GM23338 (cell line): ENCODE results near the gene RAD51B.

Source experiments
- CTCF ChIP-seq, 2 experiments: fragments of 200-600 bp in 1 of 2; sonication (generic) in 1 of 2; conservative IDR thresholded peaks; 2 replicates each; pipeline versions ENCODE4 v1.5.1 to v1.6.1; 2016 to 2017; ENCODE audit warnings: antibody characterized with exemption in 2 of 2, low read depth in 2 of 2, mild to moderate bottlenecking in 2 of 2, moderate library complexity in 1 of 2
- ETS1 ChIP-seq: IDR thresholded peaks from 2 replicates; pipeline ENCODE4 v1.6.1; 2016; ENCODE audit warnings: antibody characterized with exemption
- EZH2 ChIP-seq: fragments of 200-600 bp; sonication (generic); IDR thresholded peaks from one replicate; pipeline ENCODE4 v1.8.0; 2017; ENCODE audit warnings: antibody characterized with exemption, mild to moderate bottlenecking, low read depth; ENCODE audit not compliant: unreplicated experiment
- EZH2phosphoT487 ChIP-seq: fragments of 200-600 bp; sonication (generic); IDR thresholded peaks from one replicate; pipeline ENCODE4 v1.8.1; 2018; ENCODE audit warnings: antibody characterized with exemption; ENCODE audit not compliant: unreplicated experiment
- JUNB ChIP-seq: IDR thresholded peaks from one replicate; pipeline ENCODE4 v1.6.1; 2016; ENCODE audit warnings: antibody characterized with exemption; ENCODE audit not compliant: unreplicated experiment
- NANOG ChIP-seq: IDR thresholded peaks from 2 replicates; pipeline ENCODE4 v1.6.1; 2016; ENCODE audit warnings: antibody characterized with exemption, borderline replicate concordance
- POLR2AphosphoS5 ChIP-seq: IDR thresholded peaks from 2 replicates; pipeline ENCODE4 v1.6.1; 2016; ENCODE audit warnings: antibody characterized with exemption, low read depth
- REST ChIP-seq: IDR thresholded peaks from one replicate; pipeline ENCODE4 v1.6.1; 2018; ENCODE audit warnings: antibody characterized with exemption; ENCODE audit not compliant: unreplicated experiment
- STAT1 ChIP-seq: IDR thresholded peaks from one replicate; pipeline ENCODE4 v1.6.1; 2016; ENCODE audit warnings: antibody characterized with exemption; ENCODE audit not compliant: unreplicated experiment

- TF ChIP-seq EZH2: no peak
- no peak for TF ChIP-seq EZH2phosphoT487
- no peak for TF ChIP-seq CTCF (conservative IDR thresholded peaks at IDR 0.05; ENCODE audit: low read depth in 2 of 2)
- TF ChIP-seq POLR2AphosphoS5: no peak
- TF ChIP-seq REST: no peak
- TF ChIP-seq JUNB: no peak
- no peak for TF ChIP-seq ETS1
- no peak for TF ChIP-seq NANOG
- no peak for TF ChIP-seq STAT1
Observed at GRCh38 chr14:68331991-68332390, 512.4 kb downstream of the RAD51B start.
